K562 (cell line): ENCODE results near the gene CENPP. TPM values are rescaled to one million over a fixed set of nuclear protein-coding genes. Genes with fewer than 3 reads are reported as not detected.
A peak's percentile ranks its signal among the peaks of the same experiment; 100 is the strongest.

Experiments used
- DMBX1 ChIP-seq: fragments of 250-450 bp; sonication (Bioruptor Pico); IDR thresholded peaks from 2 replicates; pipeline ENCODE4 v1.8.0; 2022; ENCODE audit warnings: inconsistent platforms, mild to moderate bottlenecking, moderate library complexity, borderline replicate concordance
- FOSL1 ChIP-seq: fragments of 200-800 bp; sonication (Bioruptor generic); conservative IDR thresholded peaks from 2 replicates; pipeline ENCODE4 v1.6.1; 2016; ENCODE audit warnings: missing genetic modification characterization, missing compliant biosample characterization
- FUS ChIP-seq: fragments of 200-400 bp; formaldehyde crosslinking; optimal IDR thresholded peaks from 2 replicates; pipeline ENCODE3; 2017; ENCODE audit warnings: low read depth, low read length
- MEF2A ChIP-seq: IDR thresholded peaks from 2 replicates; pipeline ENCODE4 v1.6.1; 2011; ENCODE audit warnings: low read depth, mild to moderate bottlenecking, low read length, moderate library complexity; ENCODE audit not compliant: control insufficient read depth
- NCOA1 ChIP-seq: fragments of 450-650 bp; IDR thresholded peaks from 2 replicates; pipeline ENCODE4 v1.6.1; 2016; ENCODE audit warnings: low read depth
- RB1 ChIP-seq: fragments of 450-650 bp; IDR thresholded peaks from 2 replicates; pipeline ENCODE4 v1.6.1; 2017; ENCODE audit warnings: low read depth, mild to moderate bottlenecking
- SNIP1 ChIP-seq: fragments of 450-650 bp; IDR thresholded peaks from 2 replicates; pipeline ENCODE4 v1.7.1; 2017; ENCODE audit warnings: low read depth, mild to moderate bottlenecking
- TFAM ChIP-seq: fragments of 250-450 bp; sonication (Bioruptor Pico); conservative IDR thresholded peaks from 2 replicates; pipeline ENCODE4 v1.5.0; 2021; ENCODE audit warnings: mild to moderate bottlenecking, moderate library complexity
- TGIF2 ChIP-seq: sonication (generic); formaldehyde crosslinking; IDR thresholded peaks from 2 replicates; pipeline ENCODE4 v1.8.1; 2022; ENCODE audit warnings: mild to moderate bottlenecking, missing genetic modification reagents, moderate library complexity
- ZNF12 ChIP-seq: sonication (generic); formaldehyde crosslinking; IDR thresholded peaks from 2 replicates; pipeline ENCODE4 v1.4.0; 2020; ENCODE audit warnings: mild to moderate bottlenecking, missing genetic modification reagents
- polyA plus RNA-seq, 8 experiments: library from polyadenylated mRNA; depleted of rRNA in 4 of 8; stranded (reverse) in 5 of 8; unstranded in 3 of 8; fragments of >200 nt; fragmentation: Nextera tagmentation in 2 of 8; fragmentation: Illumina TruSeq in 1 of 8; extraction: Ambion mirVana in 2 of 8; extraction: Trizol in 1 of 8; gene quantifications; 2 replicates each; pipeline versions ENCODE4 v1.2.1 to v1.2.3, GENCODE V29; 2011 to 2014; ENCODE audit warnings: inconsistent platforms in 1 of 8, missing spikeins in 1 of 8
- total RNA-seq, 7 experiments: library from RNA; depleted of rRNA in 6 of 7; stranded (reverse); fragments of >200 nt in 6 of 7; fragmentation: Illumina TruSeq in 2 of 7; extraction: Trizol in 2 of 7; gene quantifications; 2 replicates each; pipeline versions ENCODE4 v1.2.1 to v1.2.3, GENCODE V29; 2011 to 2021; ENCODE audit warnings: low replicate concordance in 1 of 7
- TF ChIP-seq, protein P1 (sequence below), 2 experiments: fragments of 450-650 bp; IDR thresholded peaks; 2 replicates each; pipeline ENCODE4 v1.6.1; 2016; ENCODE audit warnings: mild to moderate bottlenecking in 2 of 2, borderline replicate concordance in 1 of 2, low read depth in 1 of 2, moderate library complexity in 1 of 2
- TF ChIP-seq, protein P2 (sequence below): sonication (generic); formaldehyde crosslinking; IDR thresholded peaks from 2 replicates; pipeline ENCODE4 v1.8.1; 2023; ENCODE audit warnings: mild to moderate bottlenecking, missing genetic modification reagents
- TF ChIP-seq, protein P3 (sequence below): IDR thresholded peaks from 2 replicates; pipeline ENCODE4 v1.6.1; 2011; ENCODE audit not compliant: insufficient read length; ENCODE audit errors: extremely low read depth
- TF ChIP-seq, protein P4 (sequence below), 2 experiments: fragments of 450-650 bp in 1 of 2; sonication (generic) in 1 of 2; formaldehyde crosslinking in 1 of 2; IDR thresholded peaks in 1 of 2; conservative IDR thresholded peaks in 1 of 2; 2 replicates each; pipeline versions ENCODE4 v1.6.1 to v1.8.1; 2016 to 2023; ENCODE audit warnings: mild to moderate bottlenecking in 2 of 2, moderate library complexity in 2 of 2, inconsistent platforms in 1 of 2, missing genetic modification reagents in 1 of 2
- TF ChIP-seq, protein P5 (sequence below): sonication (generic); formaldehyde crosslinking; IDR thresholded peaks from 2 replicates; pipeline ENCODE4 v1.9.0; 2022; ENCODE audit warnings: mild to moderate bottlenecking, missing genetic modification reagents

The CENPP gene
- total and polyA plus RNA-seq, 9 of the 15 experiments (the other 6 are each of a cell fraction or from before 2014, with no cell fraction given) = 8.0 to 28.5 (median 17.9) TPM

DNA sequence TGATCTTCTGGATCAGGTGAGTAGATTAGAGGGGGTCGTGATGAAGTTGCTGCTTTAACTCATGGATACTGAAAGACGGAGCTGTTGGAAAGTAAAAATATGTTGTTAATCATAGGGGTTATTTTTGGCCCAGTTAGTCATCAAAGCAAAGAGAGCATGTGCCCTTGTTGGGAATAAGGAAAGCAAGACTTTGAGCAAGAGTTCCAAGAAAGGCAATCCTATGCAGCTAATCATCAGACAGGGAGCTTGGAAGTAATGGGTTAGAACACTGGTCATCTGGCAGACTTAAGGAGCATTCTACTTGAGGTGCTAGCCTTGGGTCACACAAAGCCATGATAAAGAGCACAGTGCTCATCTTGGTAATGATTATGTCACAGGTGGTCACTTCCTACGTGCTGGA is 138.2 kb downstream of the CENPP start (continued):
- TF ChIP-seq, protein P1, sequence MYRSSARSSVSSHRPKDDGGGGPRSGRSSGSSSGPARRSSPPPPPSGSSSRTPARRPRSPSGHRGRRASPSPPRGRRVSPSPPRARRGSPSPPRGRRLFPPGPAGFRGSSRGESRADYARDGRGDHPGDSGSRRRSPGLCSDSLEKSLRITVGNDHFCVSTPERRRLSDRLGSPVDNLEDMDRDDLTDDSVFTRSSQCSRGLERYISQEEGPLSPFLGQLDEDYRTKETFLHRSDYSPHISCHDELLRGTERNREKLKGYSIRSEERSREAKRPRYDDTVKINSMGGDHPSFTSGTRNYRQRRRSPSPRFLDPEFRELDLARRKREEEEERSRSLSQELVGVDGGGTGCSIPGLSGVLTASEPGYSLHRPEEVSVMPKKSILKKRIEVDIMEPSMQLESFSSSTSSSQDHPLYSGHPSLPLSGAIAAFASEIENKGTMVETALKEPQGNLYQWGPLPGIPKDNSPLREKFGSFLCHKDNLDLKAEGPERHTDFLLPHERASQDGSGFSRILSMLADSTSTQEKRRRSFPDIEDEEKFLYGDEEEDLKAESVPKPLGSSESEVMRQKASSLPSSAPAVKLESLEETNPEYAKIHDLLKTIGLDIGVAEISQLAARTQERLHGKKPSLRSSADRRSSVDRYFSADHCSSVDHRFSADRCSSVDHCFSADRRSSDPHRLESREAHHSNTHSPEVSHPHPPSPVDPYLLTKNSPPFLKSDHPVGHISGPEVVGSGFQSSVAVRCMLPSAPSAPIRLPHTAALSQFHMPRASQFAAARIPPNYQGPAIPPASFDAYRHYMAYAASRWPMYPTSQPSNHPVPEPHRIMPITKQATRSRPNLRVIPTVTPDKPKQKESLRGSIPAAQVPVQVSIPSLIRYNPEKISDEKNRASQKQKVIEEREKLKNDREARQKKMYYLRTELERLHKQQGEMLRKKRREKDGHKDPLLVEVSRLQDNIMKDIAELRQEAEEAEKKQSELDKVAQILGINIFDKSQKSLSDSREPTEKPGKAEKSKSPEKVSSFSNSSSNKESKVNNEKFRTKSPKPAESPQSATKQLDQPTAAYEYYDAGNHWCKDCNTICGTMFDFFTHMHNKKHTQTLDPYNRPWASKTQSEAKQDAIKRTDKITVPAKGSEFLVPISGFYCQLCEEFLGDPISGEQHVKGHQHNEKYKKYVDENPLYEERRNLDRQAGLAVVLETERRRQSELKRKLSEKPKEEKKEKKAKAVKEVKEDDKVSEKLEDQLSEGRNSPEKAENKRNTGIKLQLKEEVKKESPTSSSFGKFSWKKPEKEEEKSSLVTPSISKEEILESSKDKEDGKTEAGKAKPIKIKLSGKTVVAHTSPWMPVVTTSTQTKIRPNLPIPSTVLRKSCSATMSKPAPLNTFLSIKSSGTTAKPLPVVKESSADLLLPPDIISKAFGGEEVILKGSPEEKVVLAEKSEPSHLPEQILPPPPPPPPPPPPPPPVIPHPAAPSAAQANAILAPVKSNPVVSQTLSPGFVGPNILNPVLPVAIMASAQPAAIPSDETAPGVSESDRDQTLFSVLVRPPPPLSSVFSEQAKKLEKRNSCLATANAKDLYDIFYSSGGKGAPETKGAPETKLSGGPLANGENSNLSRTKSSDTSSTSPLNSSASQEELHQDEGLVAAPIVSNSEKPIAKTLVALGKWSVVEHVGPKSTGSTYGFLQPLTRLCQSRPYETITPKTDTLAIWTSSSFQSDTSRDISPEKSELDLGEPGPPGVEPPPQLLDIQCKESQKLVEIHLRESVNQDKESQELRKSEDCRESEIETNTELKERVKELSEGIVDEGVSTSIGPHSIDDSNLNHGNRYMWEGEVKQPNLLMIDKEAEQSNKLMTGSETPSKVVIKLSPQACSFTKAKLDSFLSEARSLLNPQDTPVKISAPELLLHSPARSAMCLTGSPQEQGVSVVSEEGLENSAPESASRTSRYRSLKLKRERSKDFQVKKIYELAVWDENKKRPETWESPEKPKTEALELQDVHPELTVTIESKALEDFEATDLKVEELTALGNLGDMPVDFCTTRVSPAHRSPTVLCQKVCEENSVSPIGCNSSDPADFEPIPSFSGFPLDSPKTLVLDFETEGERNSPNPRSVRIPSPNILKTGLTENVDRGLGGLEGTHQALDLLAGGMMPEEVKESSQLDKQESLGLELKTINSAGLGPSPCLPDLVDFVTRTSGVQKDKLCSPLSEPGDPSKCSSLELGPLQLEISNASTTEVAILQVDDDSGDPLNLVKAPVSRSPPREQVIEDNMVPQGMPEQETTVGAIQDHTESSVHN (IDR thresholded peaks at IDR 0.05; ENCODE audit: borderline replicate concordance in 1 of 2, low read depth in 1 of 2) = no peak
- TF ChIP-seq, protein P2, sequence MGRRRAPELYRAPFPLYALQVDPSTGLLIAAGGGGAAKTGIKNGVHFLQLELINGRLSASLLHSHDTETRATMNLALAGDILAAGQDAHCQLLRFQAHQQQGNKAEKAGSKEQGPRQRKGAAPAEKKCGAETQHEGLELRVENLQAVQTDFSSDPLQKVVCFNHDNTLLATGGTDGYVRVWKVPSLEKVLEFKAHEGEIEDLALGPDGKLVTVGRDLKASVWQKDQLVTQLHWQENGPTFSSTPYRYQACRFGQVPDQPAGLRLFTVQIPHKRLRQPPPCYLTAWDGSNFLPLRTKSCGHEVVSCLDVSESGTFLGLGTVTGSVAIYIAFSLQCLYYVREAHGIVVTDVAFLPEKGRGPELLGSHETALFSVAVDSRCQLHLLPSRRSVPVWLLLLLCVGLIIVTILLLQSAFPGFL = no peak
- peak; percentile 34; the same call in 1 of the 2 replicates for TF ChIP-seq FOSL1 (tag)
- TF ChIP-seq MEF2A = peak; percentile 76; the same call in 1 of the 2 replicates
- TF ChIP-seq, protein P3, sequence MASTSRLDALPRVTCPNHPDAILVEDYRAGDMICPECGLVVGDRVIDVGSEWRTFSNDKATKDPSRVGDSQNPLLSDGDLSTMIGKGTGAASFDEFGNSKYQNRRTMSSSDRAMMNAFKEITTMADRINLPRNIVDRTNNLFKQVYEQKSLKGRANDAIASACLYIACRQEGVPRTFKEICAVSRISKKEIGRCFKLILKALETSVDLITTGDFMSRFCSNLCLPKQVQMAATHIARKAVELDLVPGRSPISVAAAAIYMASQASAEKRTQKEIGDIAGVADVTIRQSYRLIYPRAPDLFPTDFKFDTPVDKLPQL = no peak
- TF ChIP-seq, protein P4, sequence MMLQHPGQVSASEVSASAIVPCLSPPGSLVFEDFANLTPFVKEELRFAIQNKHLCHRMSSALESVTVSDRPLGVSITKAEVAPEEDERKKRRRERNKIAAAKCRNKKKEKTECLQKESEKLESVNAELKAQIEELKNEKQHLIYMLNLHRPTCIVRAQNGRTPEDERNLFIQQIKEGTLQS (IDR thresholded peaks at IDR 0.05) = 0 out of 2 replicates have a peak, but pooled peaks have one; percentile 32
- TF ChIP-seq, protein P4 (CRISPR knock-in tag; conservative IDR thresholded peaks at IDR 0.05) = no peak
- TF ChIP-seq DMBX1 (CRISPR knock-in tag) = no peak
- no peak for TF ChIP-seq ZNF12 (CRISPR knock-in tag)
- TF ChIP-seq FUS = no peak
- TF ChIP-seq RB1 = no peak
- TF ChIP-seq, protein P5, sequence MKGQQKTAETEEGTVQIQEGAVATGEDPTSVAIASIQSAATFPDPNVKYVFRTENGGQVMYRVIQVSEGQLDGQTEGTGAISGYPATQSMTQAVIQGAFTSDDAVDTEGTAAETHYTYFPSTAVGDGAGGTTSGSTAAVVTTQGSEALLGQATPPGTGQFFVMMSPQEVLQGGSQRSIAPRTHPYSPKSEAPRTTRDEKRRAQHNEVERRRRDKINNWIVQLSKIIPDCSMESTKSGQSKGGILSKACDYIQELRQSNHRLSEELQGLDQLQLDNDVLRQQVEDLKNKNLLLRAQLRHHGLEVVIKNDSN (CRISPR knock-in tag) = no peak
- no peak for TF ChIP-seq TFAM (CRISPR knock-in tag)
- TF ChIP-seq TGIF2 (CRISPR knock-in tag) = no peak
- no peak for TF ChIP-seq SNIP1
- TF ChIP-seq NCOA1 = no peak
- TF ChIP-seq, all 486 proteins: peak for 3
